Left renal pelvis (tissue), 4 donors: Measurements from ENCODE around the gene FARP1. TPM values are rescaled to one million over a fixed set of nuclear protein-coding genes. Genes with fewer than 3 reads are reported as not detected.
"Not testable (repeated sequence)": the region's sequence is repeated elsewhere in the genome, so short reads cannot be mapped to it uniquely, and the experiment has no call there.

Experiments used
- DNase-seq, 4 donors: peaks; one replicate each; pipeline ENCODE4 v3.0.0-alpha.2; 2013; ENCODE audit warnings: low read depth in 4 of 4, low spot score in 3 of 4
- polyA plus RNA-seq, 4 donors: library from polyadenylated mRNA; unstranded; fragments of 120-200 nt; gene quantifications; one replicate each; pipeline ENCODE4 v1.2.1, GENCODE V29; 2013; ENCODE audit not compliant: insufficient read length in 4 of 4

The FARP1 gene
- polyA plus RNA-seq, 4 donors, result 66.1 to 307 (median 241) TPM

DNA sequence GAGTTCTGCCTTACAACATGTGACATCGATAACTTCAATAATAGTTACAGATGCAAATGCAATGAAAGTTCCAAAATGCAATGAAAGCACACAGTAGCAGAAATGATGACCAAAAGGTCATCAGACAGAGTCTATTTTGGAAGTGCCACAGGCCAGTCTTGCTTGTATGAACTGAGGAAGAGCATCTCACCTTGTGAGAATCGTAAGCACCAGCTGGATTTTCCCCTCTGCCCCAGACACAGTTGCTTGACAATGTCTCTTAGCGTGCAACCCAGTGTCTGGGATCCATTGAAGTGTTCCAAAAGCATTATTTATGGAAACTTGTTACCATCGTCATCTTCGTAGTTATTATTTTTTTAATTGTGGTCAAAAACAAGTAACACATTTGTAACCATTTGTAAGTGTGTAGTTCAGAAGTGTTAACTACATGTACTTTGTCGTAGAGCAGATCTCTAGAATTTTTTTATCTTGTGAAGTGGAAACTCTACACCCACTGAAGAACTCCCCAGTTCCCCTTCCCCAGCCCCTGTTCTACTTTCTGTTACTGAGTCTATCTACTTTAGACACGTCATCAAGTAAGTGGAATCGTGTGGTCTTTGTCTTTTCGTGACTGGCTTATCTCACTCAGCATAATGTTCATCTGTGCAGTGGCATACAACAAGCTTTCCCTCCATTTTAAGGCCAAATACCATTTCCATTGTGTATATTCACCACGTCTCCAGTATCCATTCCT lies 204.2 kb downstream of the FARP1 start:
- no peak for DNase-seq

DNA sequence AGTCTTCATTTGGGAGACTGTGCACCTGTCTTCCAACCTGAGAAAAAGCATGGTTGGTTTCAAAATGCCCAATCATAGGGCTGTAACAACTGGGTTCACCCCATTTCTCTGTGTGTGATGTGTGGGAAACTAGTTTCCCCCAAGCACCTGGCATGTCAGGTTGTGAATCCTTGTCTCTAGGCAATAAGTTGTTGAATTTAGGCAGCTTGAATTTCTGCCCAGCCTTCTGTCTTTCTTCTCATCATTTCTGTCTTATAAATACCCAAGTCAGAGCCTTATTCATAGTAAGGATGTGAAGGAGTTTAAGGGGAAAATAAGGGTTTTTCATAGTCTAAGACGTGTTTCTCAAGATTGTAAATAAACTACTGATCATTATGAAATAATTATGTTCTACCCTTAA lies 204.9 kb downstream of the FARP1 start:
- no peak for DNase-seq

DNA sequence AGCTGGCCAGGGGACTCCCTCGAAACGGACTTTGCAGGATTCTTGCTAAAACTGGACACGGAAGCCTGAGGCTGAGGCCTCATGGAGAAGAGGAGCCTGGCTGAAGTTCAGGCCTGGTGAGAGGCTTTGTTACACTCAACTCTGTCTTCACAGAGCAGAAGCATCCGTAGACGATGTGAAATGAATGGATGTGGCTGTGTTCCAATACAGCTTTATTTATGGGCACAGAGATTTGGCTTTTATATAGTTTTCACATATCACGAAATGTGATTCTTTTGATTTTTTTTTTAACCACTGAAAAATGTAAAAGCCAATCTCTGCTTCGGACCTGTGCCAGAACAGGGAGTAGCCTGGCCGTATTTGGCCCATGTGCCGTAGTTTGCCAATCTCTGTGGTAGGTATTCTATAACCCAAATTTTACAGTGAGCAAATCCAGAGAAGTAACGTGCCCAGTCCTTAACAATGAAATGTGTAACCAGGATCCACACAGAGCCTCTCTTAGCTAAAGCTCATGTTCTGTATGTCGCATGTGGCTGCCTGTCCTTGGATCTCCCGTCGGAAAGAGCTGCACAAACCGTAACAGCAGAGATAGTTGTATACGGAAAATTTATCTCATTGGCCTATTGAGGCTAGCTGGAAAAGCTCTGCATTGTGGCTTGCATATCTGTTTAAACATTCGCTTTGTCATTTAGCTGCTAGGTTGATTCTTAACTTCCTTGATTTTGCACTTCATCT lies 205.7 kb downstream of the FARP1 start:
- no peak for DNase-seq

DNA sequence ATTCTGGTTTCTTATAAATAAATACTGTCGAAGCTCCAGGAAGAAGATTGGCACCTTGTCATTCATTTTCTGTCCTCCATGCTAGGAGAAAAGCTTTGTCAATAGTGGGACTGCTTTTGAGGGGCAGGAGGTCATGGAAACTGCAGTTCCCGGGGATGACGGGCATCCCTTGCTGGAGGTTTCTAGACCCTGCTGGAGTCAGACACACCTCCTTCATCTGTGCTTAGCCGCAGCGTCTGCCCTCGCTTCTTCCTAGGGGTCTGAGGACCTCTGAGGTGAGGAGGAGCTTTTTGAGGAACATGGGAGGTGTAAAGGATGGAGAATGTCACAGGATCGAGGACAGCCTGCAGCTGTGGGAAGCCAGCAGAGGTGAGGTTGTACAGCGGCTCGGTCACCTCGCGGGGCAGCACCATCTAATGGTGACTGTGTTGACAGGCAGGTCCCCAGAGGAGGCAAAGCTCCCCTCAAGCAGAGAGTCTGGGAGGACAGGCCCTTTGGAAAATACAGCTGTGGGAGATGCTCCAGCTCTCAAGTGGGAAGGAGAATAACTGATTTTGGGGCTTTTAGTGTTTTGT lies 206.9 kb downstream of the FARP1 start:
- DNase-seq, result no peak

DNA sequence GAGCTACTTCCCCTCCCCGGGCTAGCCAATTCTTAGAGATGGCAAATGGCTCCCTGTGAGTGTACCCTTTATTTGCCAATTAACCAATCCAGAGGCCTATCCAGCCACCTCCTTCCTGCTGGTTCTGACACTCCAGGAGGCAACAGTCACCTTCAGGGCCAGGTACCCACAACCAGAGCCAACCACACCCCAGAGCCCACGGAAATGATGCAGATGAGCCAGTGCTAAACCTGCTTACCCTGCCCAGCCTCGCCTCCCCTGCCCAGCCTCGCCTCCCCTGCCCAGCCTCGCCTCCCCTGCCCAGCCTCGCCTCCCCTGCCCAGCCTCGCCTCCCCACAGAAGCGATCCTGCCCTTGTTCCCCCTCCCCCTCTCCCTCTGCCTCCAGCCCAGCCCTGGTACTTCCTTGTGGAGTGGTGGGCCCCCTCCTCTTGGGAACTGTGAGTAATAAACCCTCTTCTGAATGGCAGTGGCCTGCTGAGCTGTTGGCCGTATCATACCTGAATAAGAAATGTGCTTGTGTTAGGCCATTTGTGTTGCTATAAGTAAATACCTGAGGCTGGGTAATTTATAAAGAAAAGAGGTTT lies 207.9 kb downstream of the FARP1 start:
- DNase-seq, result no peak

DNA sequence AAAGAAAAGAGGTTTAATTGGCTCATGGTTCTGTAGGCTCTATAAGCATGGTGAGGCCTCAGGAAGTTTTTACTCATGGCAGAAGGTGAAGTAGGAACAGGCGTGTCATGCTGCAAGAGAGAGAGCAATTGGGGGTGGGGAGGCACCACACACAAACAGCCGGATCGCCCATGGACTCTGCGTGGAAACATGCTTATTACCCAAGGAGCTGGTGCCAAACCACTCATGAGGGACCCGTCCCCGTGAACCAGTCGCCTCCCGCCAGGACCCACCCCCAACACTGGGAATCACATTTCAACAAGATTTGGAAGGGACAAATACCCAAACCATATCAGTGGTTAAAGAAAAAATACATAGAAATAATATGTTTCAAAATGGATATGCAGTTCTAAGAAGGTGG lies 208.7 kb downstream of the FARP1 start:
- no peak for DNase-seq

DNA sequence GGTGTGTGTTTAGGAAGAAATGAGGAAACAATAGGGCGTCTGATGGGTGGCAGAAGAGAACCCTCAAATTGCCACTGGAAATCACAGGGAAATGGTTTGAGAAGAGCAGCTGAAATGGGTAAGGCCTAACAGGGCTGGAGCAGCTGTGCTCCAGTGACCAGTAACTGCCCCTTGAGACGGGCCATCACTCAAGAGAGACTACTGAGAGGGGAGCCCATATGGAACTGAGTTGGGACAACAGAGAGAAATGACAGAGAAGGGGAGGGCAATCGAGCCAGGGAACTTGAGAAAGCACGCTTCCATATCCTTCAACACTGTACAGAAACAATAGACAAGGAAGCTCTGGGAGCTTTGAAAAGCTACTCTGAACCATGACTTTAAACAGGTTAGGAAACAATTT lies 209.3 kb downstream of the FARP1 start:
- no peak for DNase-seq

DNA sequence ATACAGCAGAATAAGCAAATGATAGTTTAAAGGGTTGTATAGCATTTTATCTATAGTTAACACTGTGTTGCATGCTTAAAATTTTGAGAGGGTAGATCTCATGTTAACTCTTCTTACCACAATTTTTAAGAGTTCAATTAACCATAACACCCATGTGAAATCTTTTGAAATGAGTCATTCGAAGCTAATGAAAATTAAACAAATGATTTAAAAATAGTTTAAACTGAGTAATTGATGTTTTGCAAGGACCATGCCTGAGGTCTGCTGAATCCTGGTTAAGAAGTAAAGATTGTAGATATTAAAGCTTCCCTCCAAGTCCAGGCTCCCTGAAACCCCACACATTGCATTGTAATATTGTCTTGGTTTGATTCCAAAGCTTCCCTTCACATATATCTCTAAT lies 210.9 kb downstream of the FARP1 start:
- no peak for DNase-seq

DNA sequence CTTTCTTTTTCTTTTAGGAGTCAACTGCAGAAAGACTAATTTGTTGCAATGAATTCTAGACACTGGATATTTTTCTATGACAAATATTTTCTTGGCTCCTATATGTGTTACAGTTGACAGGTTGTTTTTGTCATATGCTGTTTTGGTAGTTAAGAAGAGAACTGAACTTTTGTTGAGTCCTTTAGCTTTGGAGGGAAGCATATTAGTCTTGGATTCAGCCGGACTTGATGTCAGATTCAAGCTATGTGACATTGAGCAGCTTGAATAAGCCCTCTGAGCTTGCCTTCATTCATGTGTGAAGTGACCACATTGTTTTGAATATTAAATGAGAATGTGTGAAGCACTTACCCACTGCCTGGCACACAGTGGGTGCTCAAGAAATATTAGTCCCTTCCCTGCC lies 216.0 kb downstream of the FARP1 start:
- DNase-seq, result no peak

DNA sequence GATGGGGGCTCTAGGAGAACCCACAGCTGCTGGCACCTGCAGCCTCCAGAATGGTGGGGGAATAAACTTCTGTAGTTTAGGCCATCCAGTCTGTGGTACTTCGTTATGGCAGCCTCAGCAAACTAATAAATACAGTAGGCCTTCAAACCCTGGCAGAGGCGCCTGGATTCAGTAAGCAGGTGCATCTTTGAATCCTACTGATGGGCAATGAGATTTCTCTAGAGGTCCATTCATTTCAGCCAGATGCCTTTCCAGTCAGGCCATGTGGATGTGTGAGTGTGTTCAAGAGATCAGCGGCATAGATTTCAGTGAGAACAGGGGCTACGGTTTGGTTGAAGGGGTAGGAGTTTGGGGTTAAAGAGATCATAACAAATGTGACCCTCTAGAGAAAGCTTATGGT lies 217.7 kb downstream of the FARP1 start:
- DNase-seq, result no peak

DNA sequence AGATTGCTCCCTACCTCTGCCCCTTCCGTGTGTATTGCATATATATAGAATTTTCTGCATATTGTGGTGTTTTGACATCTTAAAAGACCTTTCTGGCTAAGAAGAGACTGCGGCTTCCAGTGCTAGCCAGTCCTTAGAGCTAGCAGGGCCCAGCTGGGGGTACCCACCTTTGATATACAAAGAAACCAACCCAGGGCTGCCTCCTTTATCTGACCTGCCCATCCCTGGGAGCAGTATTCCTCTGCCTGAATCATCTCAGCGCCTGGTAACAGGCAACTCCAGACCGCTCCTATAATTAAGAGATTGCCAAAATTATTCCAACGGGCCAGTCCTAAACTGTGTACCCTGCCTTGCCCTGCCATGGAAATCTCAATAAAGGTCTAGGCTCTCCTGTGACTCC lies 220.4 kb downstream of the FARP1 start:
- DNase-seq, result no peak

DNA sequence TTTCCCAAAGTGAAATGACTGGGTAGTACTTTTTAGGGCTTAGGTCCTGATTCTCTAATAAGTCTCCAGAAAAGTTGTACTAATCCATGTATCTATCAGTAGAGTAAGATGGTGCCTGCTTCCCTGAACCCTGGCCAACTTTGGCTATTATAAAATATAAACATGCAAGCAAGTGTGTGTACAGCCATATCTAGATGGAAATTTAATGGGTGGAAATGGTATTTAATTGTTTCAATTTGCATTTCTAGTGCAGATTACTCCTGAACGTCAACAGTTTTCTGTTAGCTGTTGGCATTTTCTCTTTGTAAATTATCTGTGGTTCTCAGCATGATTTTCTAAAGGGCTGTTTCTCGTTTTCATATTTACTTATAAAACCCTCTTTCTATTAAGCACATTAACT lies 221.3 kb downstream of the FARP1 start:
- DNase-seq, result no peak

DNA sequence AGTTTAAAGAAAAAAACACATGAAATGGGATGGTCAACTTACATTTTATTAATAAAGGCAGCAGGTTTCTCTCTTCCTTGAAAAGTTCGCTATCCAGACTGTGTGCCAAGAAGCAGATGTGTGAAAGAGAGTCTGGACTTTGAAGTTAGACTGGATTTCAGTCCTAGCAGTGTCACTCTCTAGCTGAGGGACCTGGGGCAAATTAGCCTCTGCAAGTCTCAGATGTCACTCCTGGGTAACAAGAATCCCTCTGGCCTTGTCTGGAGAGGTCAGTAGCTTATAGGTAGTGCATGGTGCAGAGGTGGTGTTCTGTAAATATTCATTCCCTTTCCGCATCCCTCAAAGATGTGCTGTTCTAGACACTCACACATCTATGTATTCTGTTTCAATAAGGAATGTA lies 221.8 kb downstream of the FARP1 start:
- DNase-seq, result no peak

DNA sequence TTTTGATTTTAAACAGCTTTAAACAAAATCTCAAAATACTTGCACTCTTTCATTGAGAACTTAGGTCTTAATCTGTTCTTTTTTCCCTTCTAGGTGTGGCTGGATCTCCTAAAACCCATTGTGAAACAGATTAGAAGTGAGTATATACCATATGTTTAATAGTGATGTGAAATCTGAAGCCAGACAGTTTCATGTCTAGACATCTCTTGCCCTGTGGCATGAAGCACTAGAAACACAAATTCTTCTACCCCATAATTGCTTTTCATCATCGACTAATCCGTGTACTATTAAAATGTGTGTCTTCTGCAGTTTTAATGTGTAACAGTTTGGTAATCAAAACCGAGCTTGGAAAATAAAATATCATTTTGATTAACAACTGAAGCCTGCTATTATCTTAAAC lies 222.4 kb downstream of the FARP1 start:
- no peak for DNase-seq

DNA sequence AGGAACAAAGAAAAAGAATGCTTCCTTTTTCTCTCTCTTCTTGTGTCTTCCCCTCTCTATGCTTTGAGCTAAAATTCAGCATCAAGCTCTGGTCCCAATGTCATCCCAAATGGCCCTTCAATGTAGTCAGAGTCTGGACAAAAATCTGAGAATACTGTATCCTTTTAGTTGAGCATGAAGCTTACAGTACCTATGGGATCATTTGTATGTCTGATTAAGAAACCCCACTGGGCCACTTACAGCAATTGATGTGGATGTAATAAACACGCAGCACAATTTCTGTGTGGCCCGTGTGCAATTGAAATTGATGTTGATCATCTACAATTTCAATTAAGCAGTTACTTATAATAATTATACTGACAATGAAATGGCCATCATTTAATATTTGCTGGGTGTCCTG lies 223.1 kb downstream of the FARP1 start:
- DNase-seq, result no peak

DNA sequence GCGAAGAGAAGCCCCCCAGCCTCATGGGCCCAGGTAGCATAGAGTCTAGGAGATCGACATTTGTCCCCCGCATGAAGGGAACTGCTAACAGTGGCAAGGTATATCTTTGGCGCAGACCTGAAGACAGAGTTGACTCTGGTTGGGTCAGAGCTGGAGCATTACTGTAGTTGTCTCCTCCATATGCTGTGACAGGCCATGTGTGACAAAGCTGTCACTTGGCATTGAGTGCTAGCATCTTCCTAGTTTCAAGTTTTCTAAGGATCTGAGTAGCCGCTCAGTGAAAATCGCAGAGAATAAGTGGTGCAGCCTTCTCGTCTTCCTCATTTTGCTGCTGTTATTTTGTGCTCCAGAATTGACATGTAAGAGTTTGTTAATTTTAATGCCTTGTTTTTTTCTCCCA lies 223.5 kb downstream of the FARP1 start:
- DNase-seq, result no peak

DNA sequence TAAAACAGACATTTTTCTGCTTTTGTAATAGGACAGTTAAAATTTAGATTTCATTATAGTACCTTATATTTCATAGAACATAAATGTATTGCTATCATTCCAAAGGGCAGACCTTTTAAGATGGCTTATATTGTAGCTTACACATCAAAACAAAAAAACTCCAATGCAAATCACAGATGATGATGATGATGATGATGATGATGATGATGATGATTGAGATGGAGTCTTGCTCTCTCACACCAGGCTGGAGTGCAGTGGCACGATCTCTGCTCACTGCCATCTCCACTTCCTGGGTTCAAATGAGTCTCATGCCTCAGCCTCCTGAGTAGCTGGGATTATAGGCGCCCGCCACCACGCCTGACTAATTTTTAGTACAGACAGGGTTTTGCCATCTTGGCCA lies 224.1 kb downstream of the FARP1 start:
- no peak for DNase-seq

DNA sequence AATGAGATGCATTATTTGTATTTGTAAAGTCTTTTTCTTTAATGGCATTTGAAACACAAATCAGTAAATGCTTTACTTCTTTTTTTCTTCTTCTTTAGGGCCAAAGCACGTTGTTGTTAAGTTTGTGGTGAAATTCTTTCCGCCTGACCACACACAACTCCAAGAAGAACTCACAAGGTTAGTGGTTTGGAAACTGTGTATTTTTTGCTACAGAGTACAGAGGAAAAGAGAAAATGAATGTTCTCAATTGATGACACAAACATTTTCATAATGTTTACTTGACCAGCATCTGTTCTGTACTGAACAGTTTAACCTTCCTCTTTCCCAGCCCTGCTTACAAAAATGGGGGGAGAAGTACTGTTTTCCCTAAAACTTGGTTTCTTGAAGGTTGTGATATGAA lies 225.1 kb downstream of the FARP1 start:
- DNase-seq, result no peak

DNA sequence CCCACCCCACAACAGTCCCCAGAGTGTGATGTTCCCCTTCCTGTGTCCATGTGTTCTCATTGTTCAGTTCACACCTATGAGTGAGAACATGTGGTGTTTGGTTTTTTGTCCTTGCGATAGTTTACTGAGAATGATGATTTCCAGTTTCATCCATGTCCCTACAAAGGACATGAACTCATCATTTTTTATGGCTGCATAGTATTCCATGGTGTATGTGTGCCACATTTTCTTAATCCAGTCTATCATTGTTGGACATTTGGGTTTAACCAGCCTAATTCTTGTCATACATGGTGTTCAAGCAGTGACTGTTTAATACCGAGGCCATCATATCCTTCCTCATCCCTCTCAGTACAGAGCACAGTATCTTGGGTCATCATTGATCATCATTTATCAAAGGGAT lies 226.6 kb downstream of the FARP1 start:
- DNase-seq, result not testable (repeated sequence)

DNA sequence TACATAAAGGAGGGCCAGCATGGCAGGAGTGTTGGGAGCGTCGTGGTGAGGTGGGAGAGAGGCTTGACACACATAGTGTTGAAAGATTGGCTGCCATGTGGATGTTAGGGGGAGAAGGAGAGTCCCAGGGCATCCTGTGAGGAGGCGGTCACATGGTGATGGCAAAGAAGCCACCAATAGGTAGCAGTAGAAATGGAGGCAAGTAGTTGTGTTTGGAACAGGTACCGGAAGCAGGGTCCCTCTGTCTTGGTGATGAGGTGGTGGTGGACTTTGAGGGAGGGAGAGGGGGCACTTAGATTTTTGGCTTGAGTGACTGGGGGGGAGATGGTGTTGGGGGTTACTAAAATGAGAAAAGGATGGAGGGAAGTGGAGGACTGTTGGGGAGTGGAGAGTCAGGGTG lies 227.4 kb downstream of the FARP1 start:
- DNase-seq, result no peak

DNA sequence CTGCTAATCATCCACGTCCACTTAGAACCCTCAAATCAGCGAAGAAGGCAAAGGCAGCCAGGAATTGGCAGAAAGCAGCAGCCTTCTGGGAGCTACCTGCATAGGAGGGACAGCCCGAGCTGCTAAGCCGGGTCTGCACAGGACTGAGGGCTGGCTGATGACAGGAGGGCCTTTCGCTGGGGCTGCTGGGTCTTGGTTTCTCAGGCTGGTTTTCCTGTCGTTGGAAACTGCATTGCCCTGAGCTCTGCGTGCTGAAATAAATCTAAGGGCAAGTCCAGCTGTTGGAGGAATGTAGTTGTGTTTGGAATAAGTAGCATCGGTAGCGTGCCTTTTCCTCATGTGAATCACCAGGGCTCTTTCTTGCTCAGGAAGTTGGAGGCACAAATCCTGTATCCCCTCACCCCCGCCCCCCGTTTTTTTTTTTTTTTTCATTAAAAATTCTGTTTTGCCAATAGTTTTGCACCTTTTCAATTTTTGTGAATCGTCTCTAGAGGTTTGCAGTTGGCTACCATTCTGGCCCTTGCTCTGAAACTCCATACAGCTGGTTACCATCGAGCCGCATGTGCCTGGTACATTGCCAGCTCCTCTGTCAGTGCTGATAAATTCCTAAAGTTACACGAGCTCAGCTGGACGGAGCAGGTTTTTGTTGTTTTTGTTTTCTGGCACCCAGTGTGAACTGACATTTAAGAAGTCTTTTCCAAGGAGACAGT lies 228.1 kb downstream of the FARP1 start:
- DNase-seq, result no peak
